A204.1 (cell line): ENCODE data around the gene KANSL2.
A peak's percentile ranks its signal among the peaks of the same experiment; 100 is the strongest.
"Not testable (repeated sequence)": the region's sequence is repeated elsewhere in the genome, so short reads cannot be mapped to it uniquely, and the experiment has no call there.

Source experiments
- FAIRE-seq: peaks from 2 replicates; lab custom pipeline; 2012; peaks lifted over from hg19 to GRCh38; lab: Jason Lieb, UNC

Gene KANSL2

DNA sequence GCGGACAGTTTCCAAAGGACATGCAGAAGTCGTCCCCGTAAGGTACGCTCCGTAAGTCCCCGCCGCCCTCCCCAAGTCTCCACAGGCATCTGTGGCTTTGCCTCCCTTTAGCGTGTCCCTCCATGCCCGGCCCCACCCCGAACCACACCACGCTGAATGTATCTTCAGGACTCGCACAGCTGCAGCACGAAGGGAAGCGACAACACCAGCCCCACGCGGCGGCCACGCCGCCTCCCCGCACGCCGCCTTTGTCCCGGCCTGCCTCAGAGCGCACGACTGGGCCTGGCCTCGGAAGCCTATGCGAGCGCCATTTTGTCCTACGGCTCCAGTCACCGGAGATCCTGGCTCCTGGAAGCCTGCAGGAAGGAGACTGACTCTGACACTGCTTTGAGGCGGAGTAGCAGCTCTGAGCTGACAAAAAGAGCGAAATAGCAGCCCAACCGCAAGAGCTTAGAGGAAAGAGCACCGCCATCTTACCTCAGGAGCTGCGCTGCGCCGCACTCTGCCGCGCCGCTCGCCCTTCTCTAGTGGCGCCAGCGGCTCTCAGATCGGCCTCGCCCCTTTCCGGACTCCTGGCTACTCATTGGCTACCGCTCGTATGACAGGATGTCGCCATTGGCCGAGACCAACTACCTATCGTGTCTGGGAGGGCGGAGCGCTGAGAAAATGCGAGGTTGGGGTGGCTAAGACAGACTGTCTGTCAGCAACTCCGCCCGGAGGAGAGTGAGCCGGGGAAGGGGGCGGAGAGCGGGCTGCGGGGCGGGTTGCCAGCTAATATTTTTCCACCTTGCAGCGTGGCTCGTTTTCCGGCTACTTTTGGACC lies at the start of gene KANSL2:
KANSL2 (minus strand) TSS at position 529 of the 823 bp plus-strand sequence. CDS start 606 bp downstream, outside the sequence.
- FAIRE-seq = peak; percentile 97

GRCh38 chr12:48728807-48729206 lies 46.8 kb upstream of the KANSL2 start:
- no peak for FAIRE-seq

DNA sequence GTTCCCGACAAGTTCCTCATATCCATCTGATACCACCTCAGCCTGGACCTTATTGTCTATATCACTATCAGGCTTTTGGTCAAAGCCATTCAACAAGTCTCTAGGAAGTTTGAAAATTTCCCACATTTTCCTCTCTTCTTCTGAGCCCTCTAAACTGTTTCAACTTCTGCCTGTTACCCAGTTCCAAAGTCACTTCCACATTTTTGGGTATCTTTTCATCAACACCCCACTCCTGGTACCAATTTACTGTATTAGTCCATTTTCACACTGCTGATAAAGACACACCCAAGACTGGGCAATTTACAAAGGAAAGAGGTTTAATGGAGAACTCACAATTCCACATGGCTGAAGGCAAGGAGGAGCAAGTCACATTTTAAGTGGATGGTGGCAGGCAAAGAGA lies 38.7 kb upstream of the KANSL2 start:
- not testable (repeated sequence) for FAIRE-seq

DNA sequence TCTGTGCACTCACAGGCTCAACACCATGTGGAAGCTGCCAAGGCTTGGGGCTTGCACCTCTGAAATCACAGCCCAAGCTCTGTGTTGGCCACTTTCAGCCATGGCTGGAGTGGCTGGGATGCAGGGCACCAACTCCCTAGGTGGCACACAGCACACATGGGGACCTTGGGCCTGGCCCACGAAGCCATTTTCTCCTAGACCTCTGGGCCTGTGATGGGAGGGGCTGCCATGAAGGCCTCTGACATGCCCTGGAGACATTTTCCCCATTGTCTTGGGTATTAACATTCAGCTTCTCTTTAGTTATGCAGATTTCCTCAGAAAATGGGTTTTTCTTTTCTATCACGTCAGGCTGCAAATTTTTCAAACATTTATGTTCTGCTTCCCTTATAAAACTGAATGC lies 38.1 kb upstream of the KANSL2 start:
- not testable (repeated sequence) for FAIRE-seq

DNA sequence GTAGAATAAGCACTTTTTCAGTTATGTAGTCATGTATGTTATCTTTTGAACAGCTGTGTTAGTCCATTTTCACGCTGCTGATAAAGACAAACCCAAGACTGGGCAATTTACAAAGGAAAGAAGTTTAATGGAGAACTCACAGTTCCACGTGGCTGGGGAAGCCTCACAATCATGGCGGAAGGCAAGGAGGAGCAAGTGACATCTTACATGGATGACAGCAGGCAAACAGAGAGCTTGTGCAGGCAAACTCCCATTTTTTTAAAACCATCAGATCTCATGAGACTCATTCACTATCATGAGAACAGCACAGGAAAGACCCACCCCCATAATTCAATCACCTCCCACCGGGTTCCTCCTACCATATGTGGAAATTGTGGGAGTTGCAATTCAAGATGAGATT lies 37.0 kb upstream of the KANSL2 start:
- FAIRE-seq = not testable (repeated sequence)

DNA sequence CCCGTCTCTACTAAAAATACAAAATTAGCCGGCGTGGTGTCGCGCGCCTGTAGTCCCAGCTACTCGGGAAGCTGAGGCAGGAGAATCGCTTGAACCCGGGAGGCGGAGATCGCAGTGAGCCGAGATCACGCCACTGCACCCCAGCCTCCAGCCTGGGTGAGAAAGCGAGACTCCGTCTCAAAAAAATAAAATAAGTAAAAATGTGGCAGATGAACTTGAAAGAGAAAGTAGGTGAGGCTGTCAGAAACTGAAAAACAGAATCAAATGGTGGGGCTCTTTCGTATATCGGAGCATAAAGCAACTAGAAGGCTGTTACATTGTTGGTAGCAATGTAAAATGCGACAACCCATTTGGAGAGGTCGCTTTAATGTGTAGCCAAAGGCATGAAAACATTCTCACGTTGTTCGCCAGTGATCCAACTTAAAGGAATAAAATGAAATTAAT lies 35.2 kb upstream of the KANSL2 start:
- no peak for FAIRE-seq

- peak; percentile 98 for FAIRE-seq
These were observed 34.6 kb upstream of the KANSL2 start, which contains the start of gene CCNT1 for GRCh38 chr12:48716493-48717251. CCNT1 (minus strand) TSS chr12:48716707; CDS start chr12:48716675, 32 bp downstream.

GRCh38 chr12:48716168-48716492 lies 34.1 kb upstream of the KANSL2 start:
- FAIRE-seq = no peak

GRCh38 chr12:48712209-48712608 lies 30.2 kb upstream of the KANSL2 start:
- no peak for FAIRE-seq

- FAIRE-seq = not testable (repeated sequence)
These were observed 16.8 kb upstream of the KANSL2 start for GRCh38 chr12:48698822-48699221.

DNA sequence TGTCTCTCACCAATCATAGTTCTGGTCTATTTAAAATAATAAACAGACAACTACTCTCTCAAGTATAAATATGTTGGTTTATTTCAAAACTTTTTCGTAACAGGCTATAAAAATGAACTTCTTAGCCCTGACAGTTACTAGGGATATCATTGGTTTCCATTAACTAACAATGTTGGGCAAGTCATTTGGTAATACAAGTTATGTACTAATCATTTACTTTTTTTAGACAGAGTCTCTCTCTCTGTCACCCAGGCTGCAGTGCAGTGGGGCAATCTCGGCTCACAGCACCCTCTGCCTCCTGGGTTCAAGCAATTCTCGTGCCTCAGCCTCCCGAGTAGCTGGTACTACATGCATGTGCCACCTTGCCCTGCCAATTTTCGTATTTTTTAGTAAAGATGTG lies 14.6 kb upstream of the KANSL2 start:
- no peak for FAIRE-seq

GRCh38 chr12:48695859-48696258 lies 13.8 kb upstream of the KANSL2 start:
- FAIRE-seq = no peak

DNA sequence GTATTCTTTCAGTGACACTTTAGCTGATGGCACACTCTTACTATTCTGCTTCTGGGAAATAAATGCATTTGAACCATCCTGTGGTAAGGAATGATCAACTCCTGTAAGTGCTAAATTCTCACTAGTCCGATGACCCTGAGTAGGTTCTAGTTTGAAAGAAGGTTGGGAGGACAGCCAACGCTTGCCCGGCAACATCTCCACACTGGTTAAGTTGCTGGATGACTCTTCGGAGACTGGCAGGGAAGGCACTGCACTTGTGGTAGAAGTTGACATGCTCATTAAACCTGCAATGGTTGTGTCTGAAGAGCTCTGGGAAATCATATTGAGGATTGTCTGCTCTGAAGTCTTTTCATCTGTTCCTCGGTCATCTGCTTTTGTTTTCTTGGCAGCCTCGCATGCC lies 12.0 kb upstream of the KANSL2 start:
- no peak for FAIRE-seq

- FAIRE-seq = no peak
These were observed 11.5 kb upstream of the KANSL2 start for GRCh38 chr12:48693572-48693971.

GRCh38 chr12:48691826-48692487 lies 9.9 kb upstream of the KANSL2 start:
- no peak for FAIRE-seq

DNA sequence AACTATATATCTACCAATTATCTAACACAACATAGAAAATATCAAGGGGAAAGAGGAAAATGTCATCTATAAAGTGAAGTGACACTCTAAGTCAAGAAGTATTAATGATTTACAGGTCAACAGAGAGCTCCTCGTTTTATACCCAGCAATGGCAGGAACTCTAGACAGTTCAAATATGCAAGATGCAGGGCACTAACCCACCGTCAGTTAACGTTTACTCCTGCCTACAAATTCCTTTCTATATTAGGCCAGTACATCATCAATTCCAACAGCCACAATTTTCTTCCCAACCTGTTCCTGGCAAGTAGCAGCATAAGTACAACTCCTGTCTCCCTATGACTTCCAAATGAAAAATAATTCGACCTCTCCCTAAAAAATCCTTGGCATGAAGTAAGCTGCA lies 9.0 kb upstream of the KANSL2 start:
- FAIRE-seq = no peak

DNA sequence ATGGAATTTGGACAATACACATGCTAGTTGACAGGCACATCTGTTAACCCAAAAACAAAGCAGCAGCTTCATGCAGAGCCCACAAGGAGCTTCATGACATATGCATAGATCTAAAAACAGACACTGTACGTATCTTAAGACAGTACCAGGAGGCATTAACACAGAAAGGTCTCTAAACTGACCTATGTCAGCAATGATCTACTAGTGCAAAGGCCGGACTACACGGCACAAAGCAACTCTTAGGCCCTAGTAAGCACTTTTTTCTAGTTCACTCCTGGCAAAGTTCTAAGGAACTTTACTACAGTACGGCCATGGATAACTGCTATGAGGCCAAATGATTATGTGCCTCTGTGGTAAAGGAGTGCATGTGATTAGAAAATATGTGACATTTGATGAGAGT lies 8.4 kb upstream of the KANSL2 start:
- no peak for FAIRE-seq

DNA sequence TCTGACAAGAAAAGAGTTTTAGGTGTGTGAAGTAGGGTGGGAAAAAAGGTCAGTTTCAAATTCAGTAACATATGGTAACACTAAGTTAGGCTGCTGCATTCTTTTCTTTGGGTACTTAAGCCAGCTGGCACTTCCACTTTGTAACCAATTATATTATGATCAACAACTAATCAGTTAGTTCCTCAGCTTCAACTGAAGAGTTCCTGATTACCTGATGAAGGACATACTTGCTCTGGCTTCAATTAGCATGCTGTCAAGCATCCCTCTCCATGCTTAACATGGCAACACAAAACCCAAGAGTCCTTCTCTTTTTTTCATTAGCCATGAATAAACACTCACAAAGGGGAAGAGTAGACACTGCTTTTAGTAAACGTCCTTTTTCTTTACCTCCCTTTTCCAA lies 6.8 kb upstream of the KANSL2 start:
- FAIRE-seq = no peak

DNA sequence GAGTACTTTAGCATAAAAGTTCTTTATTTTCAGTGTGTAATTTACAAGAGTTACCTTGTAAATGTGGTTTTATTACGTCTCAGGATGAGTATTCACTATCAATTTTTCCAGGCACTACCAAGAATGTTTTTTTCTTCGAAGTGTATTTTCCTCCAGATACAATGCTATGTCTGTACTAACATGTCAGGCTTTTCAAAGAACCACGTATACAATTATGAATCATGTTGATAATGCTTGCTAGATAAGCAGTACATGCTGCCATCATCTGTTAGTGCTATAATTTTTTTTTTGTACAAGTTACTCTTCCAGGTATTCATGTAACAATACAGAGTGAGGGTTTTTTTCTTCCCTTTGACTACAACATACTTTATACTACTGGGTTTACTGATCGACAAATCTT lies 5.6 kb upstream of the KANSL2 start:
- FAIRE-seq = no peak

DNA sequence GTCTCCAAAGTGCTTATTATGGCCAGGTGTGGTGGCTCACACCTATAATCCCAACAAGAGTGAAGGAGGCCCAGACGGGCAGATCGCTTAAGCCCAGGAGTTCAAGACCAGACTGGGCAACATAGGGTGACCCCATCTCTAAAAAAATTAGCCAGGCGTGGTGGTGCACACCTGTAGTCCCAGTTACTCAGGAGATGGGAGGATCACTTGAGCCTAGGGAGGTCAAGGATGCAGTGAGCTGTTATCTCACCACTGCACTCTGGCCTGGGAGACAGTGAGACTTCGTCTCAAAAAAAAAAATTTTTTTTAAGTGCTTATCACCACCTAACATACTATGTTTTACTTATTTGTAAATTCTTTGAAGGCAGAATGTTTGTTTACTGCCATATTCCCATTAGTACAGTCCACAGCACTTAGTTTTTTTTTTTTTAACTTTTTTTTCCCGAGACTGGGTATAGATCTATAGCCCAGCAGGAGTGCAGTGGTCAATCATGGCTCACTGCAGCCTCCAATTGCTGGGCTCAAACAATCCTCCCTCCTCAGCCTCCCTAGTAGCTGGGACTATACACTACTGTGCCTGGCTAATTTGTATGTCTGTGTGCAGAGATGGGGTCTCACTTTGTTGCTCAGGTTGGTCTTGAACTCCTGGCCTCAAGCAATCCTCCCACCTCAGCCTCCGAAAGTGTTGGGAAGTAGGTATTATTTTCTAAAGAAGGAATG lies 4.7 kb upstream of the KANSL2 start:
- FAIRE-seq = no peak

DNA sequence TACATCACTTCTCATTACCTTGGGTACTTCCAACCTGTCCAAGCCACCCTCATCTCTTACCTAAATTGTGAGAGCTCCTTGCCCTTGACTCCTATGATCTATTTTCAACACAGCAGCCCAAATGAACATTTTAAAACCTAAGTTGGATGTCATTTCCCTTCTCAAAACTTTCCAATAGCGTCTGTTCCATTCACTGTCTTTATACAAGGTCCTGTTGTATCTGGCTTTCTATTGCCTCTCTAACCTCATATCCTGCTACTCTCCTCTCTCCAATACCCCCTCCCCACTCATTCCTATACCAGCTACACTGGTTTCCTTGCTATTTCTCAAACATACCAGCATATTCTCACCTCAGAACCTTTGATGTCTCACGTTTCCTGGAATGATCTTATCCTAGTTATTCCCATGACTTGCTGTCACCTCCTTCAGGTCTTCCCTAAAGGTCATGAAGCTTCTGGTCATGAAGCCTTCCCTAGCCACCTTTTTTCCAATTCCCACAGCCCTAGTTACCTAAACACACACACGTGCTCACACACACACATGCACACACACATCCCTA lies 4.1 kb upstream of the KANSL2 start:
- no peak for FAIRE-seq

- FAIRE-seq = no peak
These were observed 1.5 kb upstream of the KANSL2 start for GRCh38 chr12:48683534-48683933.
